ENCODE data around the gene PLCG1. TPM values are rescaled to one million over a fixed set of nuclear protein-coding genes. Genes with fewer than 3 reads are reported as not detected.

Gene PLCG1
- total RNA-seq, 1 donor from 2014 or later, result 94.0 TPM

GRCh38 chr20:41150664-41151063, 13.3 kb downstream of the PLCG1 start:
- H3K36me3 ChIP-seq, result no peaks in the 10 kb centered on the region
- H3K27ac ChIP-seq, result peak overlapping the region; percentile 27
- no peak for TF ChIP-seq CTCF (IDR thresholded peaks at IDR 0.05)
- peak; percentile 11 for DNase-seq
- ATAC-seq, result peak in 1 of 2 donors; percentile 25
- no peaks in the 10 kb centered on the region for H3K9me3 ChIP-seq
- no peaks in the 10 kb centered on the region for H3K27me3 ChIP-seq (ENCODE audit: low read depth)
- H3K4me3 ChIP-seq, result no peak overlapping the region
- intact Hi-C loops (cut with DNase I), result no loop called here
- peaks cover 99% of the 10 kb centered on the region for H3K4me1 ChIP-seq

GRCh38 chr20:41151134-41151869, 14.0 kb downstream of the PLCG1 start:
- H3K9me3 ChIP-seq, result no peaks in the 10 kb centered on the region
- DNase-seq (peak; percentile 28), ATAC-seq (no peak)
- intact Hi-C loops (cut with DNase I), result no loop called here
- H3K27me3 ChIP-seq (ENCODE audit: low read depth), result no peaks in the 10 kb centered on the region
- H3K4me3 ChIP-seq, result no peak overlapping the region
- H3K4me1 ChIP-seq, result peaks cover 96% of the 10 kb centered on the region
- H3K27ac ChIP-seq, result peak overlapping the region; percentile 51
- TF ChIP-seq CTCF (IDR thresholded peaks at IDR 0.05), result no peak
- no peaks in the 10 kb centered on the region for H3K36me3 ChIP-seq

GRCh38 chr20:41152108-41152757, 14.9 kb downstream of the PLCG1 start:
- intact Hi-C loops (cut with DNase I), result no loop called here
- H3K4me1 ChIP-seq, result peaks cover 96% of the 10 kb centered on the region
- peak overlapping the region; percentile 51 for H3K27ac ChIP-seq
- no peak for DNase-seq
- no peak for ATAC-seq
- H3K36me3 ChIP-seq, result no peaks in the 10 kb centered on the region
- H3K4me3 ChIP-seq, result no peak overlapping the region
- no peaks in the 10 kb centered on the region for H3K27me3 ChIP-seq (ENCODE audit: low read depth)
- H3K9me3 ChIP-seq, result no peaks in the 10 kb centered on the region
- no peak for TF ChIP-seq CTCF (IDR thresholded peaks at IDR 0.05)

- peak overlapping the region; percentile 41 for H3K27ac ChIP-seq
- intact Hi-C loops (cut with DNase I), result no loop called here
- H3K9me3 ChIP-seq, result no peaks in the 10 kb centered on the region
- no peak for ATAC-seq
- TF ChIP-seq CTCF (IDR thresholded peaks at IDR 0.05), result no peak
- H3K36me3 ChIP-seq, result peaks cover 1% of the 10 kb centered on the region
- H3K4me1 ChIP-seq, result peaks cover 96% of the 10 kb centered on the region
- no peak for DNase-seq
- no peak overlapping the region for H3K4me3 ChIP-seq
- no peaks in the 10 kb centered on the region for H3K27me3 ChIP-seq (ENCODE audit: low read depth)
These were observed 17.3 kb downstream of the PLCG1 start for GRCh38 chr20:41154436-41155176.

- peak overlapping the region; percentile 41 for H3K27ac ChIP-seq
These were observed 17.9 kb downstream of the PLCG1 start for GRCh38 chr20:41155261-41155660.

More at GRCh38 chr20:41155261-41155660, 17.9 kb downstream of the PLCG1 start:
- no peak overlapping the region for H3K4me3 ChIP-seq
- no peak for TF ChIP-seq CTCF (IDR thresholded peaks at IDR 0.05)
- no peaks in the 10 kb centered on the region for H3K27me3 ChIP-seq (ENCODE audit: low read depth)
- intact Hi-C loops (cut with DNase I), result no loop called here
- H3K9me3 ChIP-seq, result no peaks in the 10 kb centered on the region
- DNase-seq, result no peak
- no peak for ATAC-seq
- peaks cover 94% of the 10 kb centered on the region for H3K4me1 ChIP-seq
- H3K36me3 ChIP-seq, result peaks cover 8% of the 10 kb centered on the region

Measured in lower lobe of right lung (tissue), 2 donors.